ENCODE measurements around the gene IQCK. TPM values are rescaled to one million over a fixed set of nuclear protein-coding genes. Genes with fewer than 3 reads are reported as not detected.

IQCK gene
- polyA plus RNA-seq, 3 donors: 0.52 to 1.2 (median 0.58) TPM

DNA sequence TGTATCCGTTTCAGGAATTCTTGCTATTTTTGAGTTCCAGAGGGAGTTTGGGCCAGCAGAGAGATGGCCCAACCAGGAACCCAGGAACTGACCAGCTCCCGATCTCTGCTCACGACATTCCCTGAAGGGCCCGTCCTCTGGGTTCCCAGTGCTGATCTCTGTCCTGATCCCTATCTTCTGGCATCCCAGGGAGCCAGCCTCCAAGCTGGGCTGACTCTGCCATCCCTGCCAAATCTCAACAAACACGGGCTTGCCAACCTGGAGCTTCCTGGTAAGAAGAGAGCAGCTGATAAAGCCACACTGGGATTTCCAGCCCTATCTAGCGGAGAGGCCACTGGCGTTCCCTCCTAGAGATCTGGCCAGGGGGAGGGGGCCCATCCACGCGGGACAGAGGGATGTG, 150.3 kb downstream of the IQCK start:
- Mint-ChIP-seq H3K27ac (peak overlapping the region in 1 of 7 donors; percentile 58), H3K27me3 (ENCODE audit: low read depth in 3 of 3) (peaks cover 0 to 3% (median 3%) of the 10 kb centered on the region in 3 donors), H3K4me3 (peak overlapping the region in 1 of 2 donors; percentile 24), H3K36me3 (no peaks in the 10 kb centered on the region), H3K9me3 (peaks cover 0 to 5% (median 0%) of the 10 kb centered on the region in 7 donors), H3K4me1 (no peaks in the 10 kb centered on the region)
- H3K27ac ChIP-seq (ENCODE audit: low read depth in 1 of 2, low read length in 2 of 2): no peak overlapping the region
- no peak overlapping the region for H2AFZ ChIP-seq (ENCODE audit: insufficient read depth, low read depth, low read length, poor library complexity, severe bottlenecking)
- H4K20me1 ChIP-seq (ENCODE audit: insufficient read depth, low read length): no peaks in the 10 kb centered on the region
- intact Hi-C loops (cut with micrococcal nuclease): no loop called here
- no peak overlapping the region for H3K4me2 ChIP-seq (replicated peaks; ENCODE audit: extremely low read depth, low read length, poor library complexity, severe bottlenecking)
- no peaks in the 10 kb centered on the region for H3K36me3 ChIP-seq (replicated peaks in 1 of 2; ENCODE audit: control insufficient read depth in 1 of 2, insufficient read depth in 2 of 2, low read length in 2 of 2)
- no peaks in the 10 kb centered on the region for H3K4me1 ChIP-seq (ENCODE audit: control insufficient read depth in 1 of 2, insufficient read depth in 2 of 2, low read length in 2 of 2)
- WGBS (ENCODE audit: insufficient coverage): 89% methylated on average over 6 of the region's 9 CpGs
- TF ChIP-seq, protein P1, sequence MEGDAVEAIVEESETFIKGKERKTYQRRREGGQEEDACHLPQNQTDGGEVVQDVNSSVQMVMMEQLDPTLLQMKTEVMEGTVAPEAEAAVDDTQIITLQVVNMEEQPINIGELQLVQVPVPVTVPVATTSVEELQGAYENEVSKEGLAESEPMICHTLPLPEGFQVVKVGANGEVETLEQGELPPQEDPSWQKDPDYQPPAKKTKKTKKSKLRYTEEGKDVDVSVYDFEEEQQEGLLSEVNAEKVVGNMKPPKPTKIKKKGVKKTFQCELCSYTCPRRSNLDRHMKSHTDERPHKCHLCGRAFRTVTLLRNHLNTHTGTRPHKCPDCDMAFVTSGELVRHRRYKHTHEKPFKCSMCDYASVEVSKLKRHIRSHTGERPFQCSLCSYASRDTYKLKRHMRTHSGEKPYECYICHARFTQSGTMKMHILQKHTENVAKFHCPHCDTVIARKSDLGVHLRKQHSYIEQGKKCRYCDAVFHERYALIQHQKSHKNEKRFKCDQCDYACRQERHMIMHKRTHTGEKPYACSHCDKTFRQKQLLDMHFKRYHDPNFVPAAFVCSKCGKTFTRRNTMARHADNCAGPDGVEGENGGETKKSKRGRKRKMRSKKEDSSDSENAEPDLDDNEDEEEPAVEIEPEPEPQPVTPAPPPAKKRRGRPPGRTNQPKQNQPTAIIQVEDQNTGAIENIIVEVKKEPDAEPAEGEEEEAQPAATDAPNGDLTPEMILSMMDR (IDR thresholded peaks at IDR 0.05): no peak
- no peak for DNase-seq
- H3K9ac ChIP-seq (ENCODE audit: insufficient read depth, low read length, poor library complexity, severe bottlenecking): no peak overlapping the region
- no peaks in the 10 kb centered on the region for H3K79me2 ChIP-seq (ENCODE audit: insufficient read depth, low read length)
- no peaks in the 10 kb centered on the region for H3K27me3 ChIP-seq (ENCODE audit: control insufficient read depth in 2 of 2, insufficient read depth in 2 of 2, low read length in 2 of 2)
- no peaks in the 10 kb centered on the region for H3K9me3 ChIP-seq (replicated peaks in 1 of 2; ENCODE audit: control insufficient read depth in 1 of 2, insufficient read depth in 1 of 2, low read length in 2 of 2)
- H3K4me3 ChIP-seq (replicated peaks in 1 of 3; ENCODE audit: low read depth in 2 of 3, low read length in 3 of 3): no peak overlapping the region

DNA sequence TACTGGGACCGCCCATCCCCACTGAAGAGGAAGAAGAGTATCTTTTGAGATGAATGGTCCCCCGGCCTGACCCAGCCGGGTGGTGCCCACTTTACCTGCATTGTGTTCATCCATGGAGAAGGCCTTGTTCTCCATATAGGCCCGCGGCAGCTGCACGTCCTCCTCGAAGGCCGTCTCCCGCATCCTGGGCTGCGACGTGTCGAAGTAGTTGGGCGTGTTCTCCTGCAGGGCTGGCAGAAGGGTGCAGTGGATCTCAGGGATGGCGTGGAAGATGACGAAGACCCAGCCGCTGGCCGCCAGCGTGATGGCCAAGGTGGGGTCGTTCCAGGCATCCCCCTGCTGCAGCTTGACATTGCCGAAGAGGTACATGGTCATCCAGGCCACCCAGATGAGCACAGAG, 153.7 kb downstream of the IQCK start:
- H3K4me3 ChIP-seq (replicated peaks in 1 of 3; ENCODE audit: low read depth in 2 of 3, low read length in 3 of 3): no peak overlapping the region
- peaks cover 2 to 9% (median 8%) of the 10 kb centered on the region in 3 donors for H3K27me3 Mint-ChIP-seq (ENCODE audit: low read depth in 3 of 3)
- no peak for DNase-seq
- H2AFZ ChIP-seq (ENCODE audit: insufficient read depth, low read depth, low read length, poor library complexity, severe bottlenecking): no peak overlapping the region
- H3K79me2 ChIP-seq (ENCODE audit: insufficient read depth, low read length): no peaks in the 10 kb centered on the region
- H3K27me3 ChIP-seq (ENCODE audit: control insufficient read depth in 2 of 2, insufficient read depth in 2 of 2, low read length in 2 of 2): peaks cover 0 to 2% of the 10 kb centered on the region in 2 donors
- peak overlapping the region in 2 of 7 donors; percentile 54 to 68 for H3K27ac Mint-ChIP-seq
- H3K9me3 Mint-ChIP-seq: peaks cover 0 to 5% (median 0%) of the 10 kb centered on the region in 7 donors
- no peaks in the 10 kb centered on the region for H3K36me3 ChIP-seq (replicated peaks in 1 of 2; ENCODE audit: control insufficient read depth in 1 of 2, insufficient read depth in 2 of 2, low read length in 2 of 2)
- intact Hi-C loops (cut with micrococcal nuclease): no loop called here
- H3K27ac ChIP-seq (ENCODE audit: low read depth in 1 of 2, low read length in 2 of 2): no peak overlapping the region
- no peaks in the 10 kb centered on the region for H4K20me1 ChIP-seq (ENCODE audit: insufficient read depth, low read length)
- H3K4me1 ChIP-seq (ENCODE audit: control insufficient read depth in 1 of 2, insufficient read depth in 2 of 2, low read length in 2 of 2): no peaks in the 10 kb centered on the region
- TF ChIP-seq, protein P1 (IDR thresholded peaks at IDR 0.05): no peak
- no peak overlapping the region for H3K4me2 ChIP-seq (replicated peaks; ENCODE audit: extremely low read depth, low read length, poor library complexity, severe bottlenecking)
- no peak overlapping the region for H3K9ac ChIP-seq (ENCODE audit: insufficient read depth, low read length, poor library complexity, severe bottlenecking)
- H3K4me1 Mint-ChIP-seq: peaks cover 11% of the 10 kb centered on the region
- no peak overlapping the region for H3K4me3 Mint-ChIP-seq
- H3K9me3 ChIP-seq (replicated peaks in 1 of 2; ENCODE audit: control insufficient read depth in 1 of 2, insufficient read depth in 1 of 2, low read length in 2 of 2): no peaks in the 10 kb centered on the region
- whole genome bisulfite sequencing (ENCODE audit: insufficient coverage): 98% methylated on average over 20 of the region's 20 CpGs
- no peaks in the 10 kb centered on the region for H3K36me3 Mint-ChIP-seq
